ENCODE data around the gene ANKRD44. TPM values are rescaled to one million over a fixed set of nuclear protein-coding genes. Genes with fewer than 3 reads are reported as not detected.
A peak's percentile ranks its signal among the peaks of the same experiment; 100 is the strongest.

The ANKRD44 gene
- total RNA-seq, 4 donors from 2014 or later, result 1.8 to 6.3 (median 3.0) TPM

DNA sequence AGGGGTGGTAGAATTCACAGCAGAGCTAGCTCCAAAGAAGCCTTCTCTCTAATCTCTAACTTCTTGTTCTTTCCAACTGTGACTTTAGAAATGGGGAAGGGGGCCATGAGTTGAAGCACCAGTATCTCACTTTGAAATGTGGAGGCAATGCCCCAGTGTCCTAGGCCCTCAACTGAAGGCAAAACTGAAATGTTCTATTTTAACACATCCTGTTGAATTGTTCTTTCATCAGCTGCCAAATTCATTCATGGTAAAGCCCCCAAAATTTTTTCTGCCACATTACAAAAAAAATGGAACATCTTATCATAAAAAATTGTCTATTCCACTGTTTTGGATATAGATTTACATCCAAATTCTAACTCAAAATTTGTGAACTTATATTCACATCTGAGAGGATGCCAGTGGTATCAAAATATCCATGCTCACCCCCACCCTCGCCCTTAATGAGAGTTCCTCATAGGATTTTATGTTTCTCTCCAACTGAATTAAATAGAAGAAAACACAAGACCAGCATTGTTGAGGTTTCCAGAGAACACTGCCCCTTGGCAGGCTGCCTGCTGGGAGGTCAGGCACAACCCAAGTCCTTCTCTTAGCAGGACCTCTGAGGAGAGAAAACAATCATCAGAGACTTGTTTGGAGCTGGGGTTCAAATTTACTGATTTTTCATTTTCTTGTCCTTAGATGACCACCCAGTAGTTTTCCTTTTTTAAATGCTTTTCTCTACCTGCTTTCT, 236.7 kb downstream of the ANKRD44 start:
- Histone ChIP-seq H3K27ac (no peak overlapping the region), H3K4me1 (no peaks in the 10 kb centered on the region), H3K4me3 (no peak overlapping the region), H3K9me3 (no peaks in the 10 kb centered on the region), H3K27me3 (no peaks in the 10 kb centered on the region), H3K36me3 (peaks cover 0 to 8% of the 10 kb centered on the region in 2 donors)
- no peak for TF ChIP-seq POLR2A (IDR thresholded peaks at IDR 0.05)
- TF ChIP-seq, protein P1, sequence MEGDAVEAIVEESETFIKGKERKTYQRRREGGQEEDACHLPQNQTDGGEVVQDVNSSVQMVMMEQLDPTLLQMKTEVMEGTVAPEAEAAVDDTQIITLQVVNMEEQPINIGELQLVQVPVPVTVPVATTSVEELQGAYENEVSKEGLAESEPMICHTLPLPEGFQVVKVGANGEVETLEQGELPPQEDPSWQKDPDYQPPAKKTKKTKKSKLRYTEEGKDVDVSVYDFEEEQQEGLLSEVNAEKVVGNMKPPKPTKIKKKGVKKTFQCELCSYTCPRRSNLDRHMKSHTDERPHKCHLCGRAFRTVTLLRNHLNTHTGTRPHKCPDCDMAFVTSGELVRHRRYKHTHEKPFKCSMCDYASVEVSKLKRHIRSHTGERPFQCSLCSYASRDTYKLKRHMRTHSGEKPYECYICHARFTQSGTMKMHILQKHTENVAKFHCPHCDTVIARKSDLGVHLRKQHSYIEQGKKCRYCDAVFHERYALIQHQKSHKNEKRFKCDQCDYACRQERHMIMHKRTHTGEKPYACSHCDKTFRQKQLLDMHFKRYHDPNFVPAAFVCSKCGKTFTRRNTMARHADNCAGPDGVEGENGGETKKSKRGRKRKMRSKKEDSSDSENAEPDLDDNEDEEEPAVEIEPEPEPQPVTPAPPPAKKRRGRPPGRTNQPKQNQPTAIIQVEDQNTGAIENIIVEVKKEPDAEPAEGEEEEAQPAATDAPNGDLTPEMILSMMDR (IDR thresholded peaks at IDR 0.05 in 4 of 5, conservative IDR thresholded peaks at IDR 0.05 in 1 of 5), result no peak
- DNase-seq, result peak in 1 of 2 donors; percentile 14
- no peak for ATAC-seq
- intact Hi-C loops (cut with DNase I; ENCODE audit: low total_unique reads) (no loop called here), in situ Hi-C loops (cut with MboI; ENCODE audit: low sequenced_read_pairs in 4 of 4) (no loop called here)

DNA sequence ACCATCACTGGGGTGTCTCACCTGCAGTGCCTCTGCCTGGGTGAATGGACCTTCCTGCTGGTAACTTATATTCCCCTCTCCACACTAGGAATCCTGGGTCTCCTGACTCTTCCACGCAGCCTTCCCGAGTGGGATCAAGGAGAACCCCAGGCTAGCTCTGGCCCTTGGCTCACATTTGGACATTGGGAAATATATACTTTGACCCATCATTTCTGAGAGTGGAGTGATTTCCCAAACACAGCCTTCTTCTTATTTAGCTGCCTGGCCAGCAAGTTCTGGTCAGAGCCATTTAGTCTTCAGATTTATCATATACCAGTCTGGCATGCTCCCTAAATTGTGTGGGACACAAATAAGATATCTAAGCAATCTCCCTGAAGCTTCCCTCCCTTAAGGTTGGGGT, 237.3 kb downstream of the ANKRD44 start:
- H3K4me1 ChIP-seq, result no peaks in the 10 kb centered on the region
- H3K9me3 ChIP-seq, result no peaks in the 10 kb centered on the region
- H3K27me3 ChIP-seq, result no peaks in the 10 kb centered on the region
- no peak for DNase-seq
- in situ Hi-C loops (cut with MboI; ENCODE audit: low sequenced_read_pairs in 4 of 4), result no loop called here
- H3K27ac ChIP-seq, result no peak overlapping the region
- no peak overlapping the region for H3K4me3 ChIP-seq
- H3K36me3 ChIP-seq, result peaks cover 0 to 5% of the 10 kb centered on the region in 2 donors
- TF ChIP-seq, protein P1 (IDR thresholded peaks at IDR 0.05 in 4 of 5, conservative IDR thresholded peaks at IDR 0.05 in 1 of 5), result no peak
- no peak for TF ChIP-seq POLR2A (IDR thresholded peaks at IDR 0.05)
- intact Hi-C loops (cut with DNase I; ENCODE audit: low total_unique reads), result no loop called here
- ATAC-seq, result no peak

DNA sequence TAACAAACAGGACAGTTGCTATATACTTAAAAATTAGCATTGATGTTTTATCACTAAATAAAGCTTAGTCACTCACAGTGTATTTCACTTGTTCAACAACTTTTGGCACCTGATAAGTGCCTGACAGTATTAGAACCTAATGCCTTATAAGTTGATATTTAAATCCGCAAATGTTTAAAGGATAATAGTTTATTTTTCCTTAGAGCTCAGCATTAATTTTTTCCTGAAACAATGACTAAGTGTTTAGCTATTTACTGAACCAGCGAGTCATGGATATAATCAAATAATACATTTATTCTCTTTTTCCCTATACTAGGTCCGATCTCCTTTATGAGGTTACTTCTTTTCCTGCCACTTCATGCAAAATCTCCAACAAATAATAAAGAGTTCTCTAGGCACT, 238.0 kb downstream of the ANKRD44 start:
- Histone ChIP-seq H3K4me1 (no peaks in the 10 kb centered on the region), H3K36me3 (no peaks in the 10 kb centered on the region), H3K9me3 (no peaks in the 10 kb centered on the region), H3K4me3 (no peak overlapping the region), H3K27me3 (no peaks in the 10 kb centered on the region), H3K27ac (no peak overlapping the region)
- in situ Hi-C loops (cut with MboI; ENCODE audit: low sequenced_read_pairs in 4 of 4) (no loop called here), intact Hi-C loops (cut with DNase I; ENCODE audit: low total_unique reads) (no loop called here)
- TF ChIP-seq, protein P1 (IDR thresholded peaks at IDR 0.05 in 4 of 5, conservative IDR thresholded peaks at IDR 0.05 in 1 of 5), result no peak
- no peak for TF ChIP-seq POLR2A (IDR thresholded peaks at IDR 0.05)
- no peak for DNase-seq
- no peak for ATAC-seq

DNA sequence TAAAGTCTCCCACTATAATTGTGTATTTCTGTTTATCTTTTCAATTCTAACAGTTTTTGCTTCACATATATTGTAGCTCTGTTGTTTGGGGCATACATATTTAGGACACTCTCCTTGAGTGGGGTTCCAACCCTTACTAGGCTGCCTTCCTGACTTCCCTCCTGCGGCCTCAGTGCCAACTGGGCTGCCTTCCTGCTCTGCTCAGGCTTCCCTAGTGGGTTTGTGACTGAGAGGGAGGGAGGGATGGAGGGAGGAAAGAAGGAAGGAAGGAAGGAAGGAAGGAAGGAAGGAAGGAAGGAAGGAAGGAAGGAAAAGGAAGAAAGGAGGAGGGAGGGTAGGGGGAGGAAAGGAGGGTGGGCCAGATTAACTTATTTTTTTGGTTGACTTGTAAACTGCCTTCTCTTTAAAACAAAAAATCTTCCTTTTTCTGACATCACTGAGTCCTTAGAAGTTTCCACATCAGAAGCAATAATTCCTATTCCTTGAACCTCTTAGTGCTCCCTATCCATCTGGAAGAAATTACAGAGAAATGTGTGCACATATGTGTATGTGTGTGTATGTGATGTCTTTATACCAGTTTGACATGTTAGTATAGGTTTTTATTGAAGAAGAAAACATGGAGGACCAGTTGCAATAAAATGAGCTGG, 238.7 kb downstream of the ANKRD44 start:
- Histone ChIP-seq H3K4me1 (no peaks in the 10 kb centered on the region), H3K36me3 (no peaks in the 10 kb centered on the region), H3K4me3 (no peak overlapping the region), H3K27ac (no peak overlapping the region), H3K27me3 (no peaks in the 10 kb centered on the region), H3K9me3 (no peaks in the 10 kb centered on the region)
- no peak for ATAC-seq
- DNase-seq, result no peak
- TF ChIP-seq, protein P1 (IDR thresholded peaks at IDR 0.05 in 4 of 5, conservative IDR thresholded peaks at IDR 0.05 in 1 of 5), result no peak
- TF ChIP-seq POLR2A (IDR thresholded peaks at IDR 0.05), result no peak
- intact Hi-C loops (cut with DNase I; ENCODE audit: low total_unique reads) (no loop called here), in situ Hi-C loops (cut with MboI; ENCODE audit: low sequenced_read_pairs in 4 of 4) (no loop called here)

All from gastrocnemius medialis (tissue), 4 donors.